ENCODE results near the gene ALPI. TPM values are rescaled to one million over a fixed set of nuclear protein-coding genes. Genes with fewer than 3 reads are reported as not detected.
A peak's percentile ranks its signal among the peaks of the same experiment; 100 is the strongest.
"Not testable (repeated sequence)": the region's sequence is repeated elsewhere in the genome, so short reads cannot be mapped to it uniquely, and the experiment has no call there.

ALPI gene
- total RNA-seq: not detected in 2 replicates

GRCh38 chr2:232455426-232456255 is at the start of gene ALPI:
Gene ALPI (plus strand): TSS chr2:232456153. CDS start chr2:232456200, 47 bp downstream.
- DNase-seq (ENCODE audit: low read depth in 2 of 2): no peak

GRCh38 chr2:232406556-232407310 is 49.2 kb upstream of the ALPI start, which contains the start of gene ALPG:
Gene ALPG (plus strand): TSS chr2:232406844. CDS start chr2:232406895, 51 bp downstream.
- DNase-seq (ENCODE audit: low read depth in 2 of 2): no peak

- DNase-seq (ENCODE audit: low read depth in 2 of 2): not testable (repeated sequence)
Measured at GRCh38 chr2:232407428-232408150, 48.4 kb upstream of the ALPI start.

GRCh38 chr2:232408269-232408668 is 47.7 kb upstream of the ALPI start:
- DNase-seq (ENCODE audit: low read depth in 2 of 2): not testable (repeated sequence)

- DNase-seq (ENCODE audit: low read depth in 2 of 2): not testable (repeated sequence)
Measured at GRCh38 chr2:232409617-232410016, 46.3 kb upstream of the ALPI start.

- DNase-seq (ENCODE audit: low read depth in 2 of 2): peak in 1 of 2 donors; percentile 31
Measured at GRCh38 chr2:232410238-232410900, 45.6 kb upstream of the ALPI start.

- no peak for DNase-seq (ENCODE audit: low read depth in 2 of 2)
Measured at GRCh38 chr2:232411901-232412629, 43.9 kb upstream of the ALPI start.

- peak; percentile 38 to 47 for DNase-seq (ENCODE audit: low read depth in 2 of 2)
Measured at GRCh38 chr2:232412986-232413385, 43.0 kb upstream of the ALPI start.

- DNase-seq (ENCODE audit: low read depth in 2 of 2): no peak
Measured at GRCh38 chr2:232415138-232415690, 40.7 kb upstream of the ALPI start.

GRCh38 chr2:232415736-232416520 is 40.0 kb upstream of the ALPI start:
- DNase-seq (ENCODE audit: low read depth in 2 of 2): no peak

- DNase-seq (ENCODE audit: low read depth in 2 of 2): no peak
Measured at GRCh38 chr2:232416521-232417470, 39.2 kb upstream of the ALPI start.

GRCh38 chr2:232417489-232417888 is 38.5 kb upstream of the ALPI start:
- DNase-seq (ENCODE audit: low read depth in 2 of 2): no peak

GRCh38 chr2:232418056-232418455 is 37.9 kb upstream of the ALPI start:
- no peak for DNase-seq (ENCODE audit: low read depth in 2 of 2)

- peak in 1 of 2 donors; percentile 20 for DNase-seq (ENCODE audit: low read depth in 2 of 2)
Measured at GRCh38 chr2:232418466-232419244, 37.3 kb upstream of the ALPI start.

- no peak for DNase-seq (ENCODE audit: low read depth in 2 of 2)
Measured at GRCh38 chr2:232419245-232420072, 36.5 kb upstream of the ALPI start.

- DNase-seq (ENCODE audit: low read depth in 2 of 2): no peak
Measured at GRCh38 chr2:232420073-232420454, 35.9 kb upstream of the ALPI start.

Data from dermis microvascular lymphatic vessel endothelial cell (primary cell).